Measurements from ENCODE around the gene MYDGF. TPM values are rescaled to one million over a fixed set of nuclear protein-coding genes. Genes with fewer than 3 reads are reported as not detected.
"Not testable (repeated sequence)": the region's sequence is repeated elsewhere in the genome, so short reads cannot be mapped to it uniquely, and the experiment has no call there.

MYDGF gene
- 10 to 100 TPM in 11 of 12 donors, not detected in 1; 45.7 to 75.9 (median 50.5) TPM for polyA plus RNA-seq (ENCODE audit: insufficient read length in 12 of 12)
- long read RNA-seq, donor 1, transcript MYDGF-201 (6 exons, 1,018 nt) = major isoform, 83 of 84 reads
- long read RNA-seq, donor 1, partial matches to known transcripts = 0 of 84 reads
- long read RNA-seq, donor 1, other reads (novel, unspliced or antisense) = 0 of 84 reads
- long read RNA-seq, donor 2, transcript MYDGF-201 (6 exons, 1,018 nt) = major isoform, 71 of 71 reads
- long read RNA-seq, donor 2, partial matches to known transcripts = 0 of 71 reads
- long read RNA-seq, donor 2, other reads (novel, unspliced or antisense) = 0 of 71 reads
- long read RNA-seq, donor 3, transcript MYDGF-201 (6 exons, 1,018 nt) = major isoform, 28 of 29 reads
- long read RNA-seq, donor 3, partial matches to known transcripts = 0 of 29 reads
- long read RNA-seq, donor 3, other reads (novel, unspliced or antisense) = 0 of 29 reads
- long read RNA-seq, donor 4, transcript MYDGF-201 (6 exons, 1,018 nt) = major isoform, 24 of 40 reads
- long read RNA-seq, donor 4, partial matches to known transcripts = 16 of 40 reads
- long read RNA-seq, donor 4, other reads (novel, unspliced or antisense) = 0 of 40 reads
- long read RNA-seq, donor 5, transcript MYDGF-201 (6 exons, 1,018 nt) = major isoform, 81 of 128 reads
- long read RNA-seq, donor 5, partial matches to known transcripts = 38 of 128 reads
- long read RNA-seq, donor 5, other reads (novel, unspliced or antisense) = 9 of 128 reads
- long read RNA-seq, donor 6, transcript MYDGF-201 (6 exons, 1,018 nt) = major isoform, 25 of 40 reads
- long read RNA-seq, donor 6, partial matches to known transcripts = 15 of 40 reads
- long read RNA-seq, donor 6, other reads (novel, unspliced or antisense) = 0 of 40 reads
- long read RNA-seq, donor 7, transcript MYDGF-201 (6 exons, 1,018 nt) = major isoform, 19 of 19 reads
- long read RNA-seq, donor 7, partial matches to known transcripts = 0 of 19 reads
- long read RNA-seq, donor 7, other reads (novel, unspliced or antisense) = 0 of 19 reads
- long read RNA-seq, donor 8, transcript MYDGF-201 (6 exons, 1,018 nt) = major isoform, 67 of 73 reads
- long read RNA-seq, donor 8, partial matches to known transcripts = 6 of 73 reads
- long read RNA-seq, donor 8, other reads (novel, unspliced or antisense) = 0 of 73 reads
- long read RNA-seq, donor 9, transcript MYDGF-201 (6 exons, 1,018 nt) = major isoform, 52 of 52 reads
- long read RNA-seq, donor 9, partial matches to known transcripts = 0 of 52 reads
- long read RNA-seq, donor 9, other reads (novel, unspliced or antisense) = 0 of 52 reads
- long read RNA-seq, donor 10, transcript MYDGF-201 (6 exons, 1,018 nt) = major isoform, 51 of 96 reads
- long read RNA-seq, donor 10, partial matches to known transcripts = 43 of 96 reads
- long read RNA-seq, donor 10, other reads (novel, unspliced or antisense) = 0 of 96 reads
- long read RNA-seq, donor 11, transcript MYDGF-201 (6 exons, 1,018 nt) = major isoform, 59 of 65 reads
- long read RNA-seq, donor 11, partial matches to known transcripts = 6 of 65 reads
- long read RNA-seq, donor 11, other reads (novel, unspliced or antisense) = 0 of 65 reads

GRCh38 chr19:4669723-4670480 lies at the start of gene MYDGF:
MYDGF (minus strand) TSS chr19:4670342; CDS start chr19:4670334, 8 bp downstream.
- peak; percentile 89 for DNase-seq

GRCh38 chr19:4719499-4719866 lies 49.3 kb upstream of the MYDGF start:
- no peak for DNase-seq

GRCh38 chr19:4717966-4718701 lies 48.0 kb upstream of the MYDGF start:
- DNase-seq = no peak

GRCh38 chr19:4717191-4717965 lies 47.2 kb upstream of the MYDGF start:
- no peak for DNase-seq

GRCh38 chr19:4715529-4716221 lies 45.5 kb upstream of the MYDGF start:
- DNase-seq = no peak

DNA sequence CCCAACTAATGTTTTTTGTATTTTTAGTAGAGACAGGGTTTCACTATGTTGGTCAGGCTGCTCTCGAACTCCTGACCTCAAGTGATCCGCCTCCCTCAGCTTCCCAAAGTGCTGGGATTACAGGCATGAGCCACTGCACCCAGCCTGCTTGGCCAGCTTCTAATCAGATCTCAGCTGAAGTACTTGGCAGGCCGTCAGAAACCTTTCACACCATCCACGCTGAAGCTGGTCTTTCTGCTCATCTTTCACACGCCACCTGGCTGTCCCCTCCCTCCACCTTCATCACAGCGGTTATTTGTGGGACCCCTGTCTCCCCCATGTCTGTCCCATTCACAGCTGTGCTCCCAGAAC lies 45.0 kb upstream of the MYDGF start:
- DNase-seq = not testable (repeated sequence)

DNA sequence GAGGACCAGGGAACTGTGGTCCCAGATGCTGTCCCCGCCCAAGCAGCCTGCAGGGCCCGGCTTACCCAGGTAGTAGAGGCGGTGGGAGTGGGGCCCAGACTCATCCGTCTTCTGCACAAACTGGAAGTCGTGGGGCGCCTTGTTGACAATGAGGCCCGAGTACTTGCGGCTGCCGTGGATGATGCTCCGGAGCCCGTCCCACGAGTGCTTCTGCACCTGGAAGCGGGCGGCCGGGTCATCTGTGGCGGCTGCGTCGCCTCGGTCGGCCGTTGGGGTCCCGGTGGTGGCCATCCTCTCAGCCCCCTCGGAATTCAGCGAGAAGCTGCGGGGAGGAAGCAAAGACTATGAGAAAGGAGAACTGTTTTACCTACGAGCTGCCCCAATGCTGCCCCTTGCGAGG lies 43.9 kb upstream of the MYDGF start:
- DNase-seq = no peak

GRCh38 chr19:4713384-4713951 lies 43.3 kb upstream of the MYDGF start:
- DNase-seq = no peak

- no peak for DNase-seq
Observed at GRCh38 chr19:4712771-4713170, 42.6 kb upstream of the MYDGF start.

DNA sequence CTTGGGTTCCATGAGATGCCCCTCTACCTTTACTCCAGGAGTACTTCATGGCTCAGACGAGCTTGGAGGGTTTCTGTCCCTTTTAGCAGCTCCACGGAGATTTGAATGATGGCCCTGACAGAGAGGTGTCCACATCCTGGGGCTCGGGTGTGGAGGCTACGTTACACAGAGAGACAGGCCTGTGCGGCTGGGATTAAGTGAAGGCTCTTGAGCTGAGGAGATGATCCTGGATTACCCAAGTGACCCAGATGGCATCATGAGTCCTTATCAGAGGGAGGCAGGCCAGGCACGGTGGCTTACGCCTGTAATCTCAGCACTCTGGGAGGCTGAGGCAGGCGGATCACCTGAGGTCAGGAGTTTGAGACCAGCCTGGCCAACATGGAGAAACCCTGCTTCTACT lies 41.1 kb upstream of the MYDGF start:
- no peak for DNase-seq

- no peak for DNase-seq
Observed at GRCh38 chr19:4710281-4710600, 40.1 kb upstream of the MYDGF start.

GRCh38 chr19:4709440-4710280 lies 39.5 kb upstream of the MYDGF start:
- no peak for DNase-seq

- DNase-seq = no peak
Observed at GRCh38 chr19:4707956-4708650, 38.0 kb upstream of the MYDGF start.

DNA sequence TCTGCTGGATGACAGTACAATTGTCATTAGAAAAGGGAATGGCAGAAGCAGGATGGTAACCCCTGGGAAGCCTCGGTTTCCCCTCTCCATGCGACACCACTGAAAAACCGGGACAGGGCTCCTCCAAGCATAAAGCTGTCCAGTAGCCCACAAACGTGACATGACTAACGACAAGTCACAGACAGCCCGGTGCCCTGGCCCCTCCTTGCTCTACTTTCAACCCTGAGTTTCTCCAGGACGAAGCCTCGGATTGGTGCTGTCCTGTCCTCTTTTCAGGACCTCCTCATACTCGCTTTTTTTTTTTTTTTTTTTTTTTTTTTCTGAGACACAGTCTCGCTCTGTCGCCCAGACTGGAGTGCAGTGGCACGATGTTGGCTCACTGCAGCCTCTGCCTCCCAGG lies 37.2 kb upstream of the MYDGF start:
- DNase-seq = no peak

GRCh38 chr19:4705413-4706131 lies 35.4 kb upstream of the MYDGF start:
- DNase-seq = no peak

- DNase-seq = no peak
Observed at GRCh38 chr19:4704317-4704673, 34.2 kb upstream of the MYDGF start.
